DMS114 treated with DMSO at 0.1 percent for 48 hours (cell line): Measurements from ENCODE around the gene AKR1D1.
"Not testable (repeated sequence)": the region's sequence is repeated elsewhere in the genome, so short reads cannot be mapped to it uniquely, and the experiment has no call there.

Experiments
- DNase-seq: peaks from one replicate; lab custom pipeline; 2025; ENCODE audit not compliant: unreplicated experiment; lab: John Stamatoyannopoulos, UW

The AKR1D1 gene

DNA sequence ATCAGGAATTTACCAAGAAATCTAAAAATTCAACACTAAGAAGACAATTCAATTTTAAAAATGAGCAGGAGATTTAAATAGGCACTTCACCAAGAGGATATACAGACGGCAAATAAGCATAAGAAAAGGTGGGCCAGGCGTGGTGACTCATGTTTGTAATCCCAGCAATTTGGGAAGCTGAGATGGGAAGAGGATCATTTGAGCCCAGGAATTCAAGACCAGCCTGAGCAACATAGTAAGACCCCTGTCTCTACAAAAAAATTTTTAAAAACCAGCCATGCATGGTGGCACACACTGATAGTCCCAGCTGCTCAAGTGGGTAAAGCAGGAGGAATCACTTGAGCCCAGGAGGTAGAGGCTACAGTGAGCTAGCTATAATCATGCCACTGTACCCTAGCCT is 3.5 kb upstream of the AKR1D1 start:
- no peak for DNase-seq

DNA sequence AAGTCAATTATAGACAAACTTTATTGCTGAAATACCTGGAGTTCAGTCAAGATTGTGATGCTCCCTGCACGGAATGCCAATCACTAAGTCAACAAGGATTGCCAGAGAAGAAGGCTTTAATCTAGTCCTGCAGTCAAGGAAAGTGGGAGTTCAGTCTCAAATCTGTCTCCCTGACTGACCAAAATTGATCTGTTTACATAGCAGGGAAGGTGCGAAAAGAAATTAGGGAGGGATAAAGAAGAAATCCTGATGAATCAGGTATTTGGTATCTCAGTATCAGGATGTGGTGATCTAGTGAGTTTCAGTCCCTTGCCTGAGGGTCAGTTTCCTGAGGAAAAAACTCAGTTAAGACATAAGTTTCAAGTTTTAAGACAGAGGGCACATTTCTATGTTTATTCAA is 2.1 kb upstream of the AKR1D1 start:
- no peak for DNase-seq

DNA sequence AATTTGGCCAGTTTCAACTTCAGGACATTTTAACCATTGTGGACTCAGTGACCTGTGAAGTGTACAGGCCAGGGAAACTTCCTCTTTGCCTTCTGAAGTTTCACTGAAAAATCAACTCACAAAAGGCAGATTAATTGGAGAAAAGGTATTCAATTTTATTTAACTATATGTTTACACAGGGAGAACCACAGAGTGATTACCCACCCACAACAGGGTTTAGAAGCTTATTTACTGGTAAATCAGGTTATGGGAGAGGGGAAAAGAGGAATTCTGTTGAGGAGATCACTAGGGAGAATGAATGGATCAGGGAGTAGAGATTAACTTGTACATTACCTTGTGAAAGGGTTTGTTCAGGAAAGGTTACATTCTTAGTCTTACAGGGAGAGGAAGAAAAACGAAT is 1.7 kb upstream of the AKR1D1 start:
- DNase-seq: no peak

GRCh38 chr7:138075350-138075749 is 909 bp upstream of the AKR1D1 start:
- no peak for DNase-seq

DNA sequence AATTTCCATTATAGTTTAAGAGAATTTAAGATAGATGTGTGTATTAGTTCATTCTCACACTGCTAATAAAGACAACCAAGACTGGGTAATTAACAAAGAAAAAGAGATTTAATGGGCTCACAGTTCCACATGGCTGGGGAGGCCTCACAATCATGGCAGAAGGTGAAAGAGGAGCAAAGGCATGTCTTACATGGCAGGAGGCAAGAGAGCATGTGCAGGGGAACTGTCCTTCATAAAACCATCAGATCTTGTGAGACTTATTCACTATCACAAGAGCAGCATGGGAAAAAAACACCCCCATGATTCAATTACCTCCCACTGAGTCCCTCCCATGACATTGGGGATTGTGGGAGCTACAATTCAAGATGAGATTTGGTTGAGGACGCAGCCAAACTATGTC is 473 bp upstream of the AKR1D1 start:
- DNase-seq: not testable (repeated sequence)

DNA sequence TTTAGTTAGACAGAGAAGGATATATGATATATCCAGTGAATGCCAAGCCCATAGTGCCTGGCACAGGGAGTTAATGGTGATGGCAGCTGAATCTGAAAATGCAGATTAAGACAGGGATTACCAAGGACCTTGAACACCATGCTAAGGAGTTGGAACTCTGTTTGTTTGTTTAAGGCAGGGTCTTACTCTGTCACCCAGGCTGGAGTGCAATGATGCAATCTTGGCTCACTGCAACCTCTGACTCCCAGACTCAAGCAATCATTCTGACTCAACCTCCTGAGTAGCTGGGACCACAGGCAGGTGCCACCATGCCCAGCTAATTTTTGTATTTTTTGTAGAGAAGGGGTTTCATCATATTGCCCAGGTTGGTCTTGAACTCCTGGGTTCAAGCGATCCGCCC is 1.6 kb downstream of the AKR1D1 start:
- DNase-seq: no peak

GRCh38 chr7:138079137-138079536 is 2.9 kb downstream of the AKR1D1 start:
- DNase-seq: no peak

GRCh38 chr7:138081868-138082267 is 5.6 kb downstream of the AKR1D1 start:
- no peak for DNase-seq

DNA sequence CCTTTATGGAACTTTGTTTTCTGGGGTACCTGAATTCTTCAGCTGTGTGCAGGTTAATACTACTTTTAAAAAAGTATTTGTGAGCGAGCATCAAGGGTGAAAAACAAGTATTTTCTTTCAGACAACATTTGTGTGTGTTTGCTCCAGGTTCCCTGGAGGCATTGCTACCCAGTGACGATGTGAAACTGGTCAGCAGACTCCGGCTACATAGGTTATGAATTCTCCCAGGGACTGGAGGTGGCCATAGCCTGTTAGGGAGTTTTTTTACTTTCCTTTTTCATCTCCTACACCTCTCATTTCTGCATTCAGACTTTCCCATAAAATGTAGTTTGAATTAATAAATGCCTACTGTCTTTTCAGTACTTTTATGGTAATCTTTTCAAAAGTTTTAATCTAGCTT is 7.6 kb downstream of the AKR1D1 start:
- DNase-seq: no peak

GRCh38 chr7:138086563-138087270 is 10.5 kb downstream of the AKR1D1 start:
- no peak for DNase-seq

- DNase-seq: no peak
Measured at GRCh38 chr7:138089080-138089901, 13.0 kb downstream of the AKR1D1 start.

DNA sequence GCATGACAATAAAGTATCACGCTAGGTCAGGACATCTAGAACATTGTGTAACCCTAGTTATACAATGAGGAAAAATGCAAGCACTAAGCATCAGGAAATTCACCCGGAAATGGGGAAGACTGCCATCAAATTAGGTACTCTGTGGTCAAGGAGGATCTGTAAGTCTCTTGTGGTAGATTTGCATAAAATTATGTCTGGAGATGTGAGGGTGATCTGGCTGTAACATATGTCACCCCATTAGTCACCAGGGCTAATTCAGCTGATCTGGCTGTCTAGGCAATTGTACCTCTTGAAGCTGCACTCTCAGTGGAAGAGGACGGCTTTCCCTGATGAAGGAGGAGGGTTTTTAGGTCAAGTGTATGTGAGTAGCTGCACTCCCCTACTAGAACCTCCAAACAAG is 14.8 kb downstream of the AKR1D1 start:
- DNase-seq: no peak

DNA sequence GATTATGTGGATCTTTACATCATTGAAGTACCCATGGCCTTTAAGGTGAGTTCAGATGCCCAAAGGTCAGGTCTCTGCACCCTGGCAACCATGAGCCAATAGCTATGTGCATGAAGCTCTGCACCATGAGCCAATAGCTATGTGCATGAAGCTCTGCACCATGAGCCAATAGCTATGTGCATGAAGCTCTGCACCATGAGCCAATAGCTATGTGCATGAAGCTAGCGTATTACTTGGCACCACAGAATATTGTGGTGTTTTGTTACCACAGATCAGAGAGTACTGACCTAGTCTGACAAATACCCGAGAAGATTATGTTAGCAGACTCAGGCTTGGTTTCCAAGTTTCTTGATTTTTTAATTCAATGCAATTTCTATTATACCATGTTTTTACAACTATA is 15.6 kb downstream of the AKR1D1 start:
- DNase-seq: not testable (repeated sequence)

DNA sequence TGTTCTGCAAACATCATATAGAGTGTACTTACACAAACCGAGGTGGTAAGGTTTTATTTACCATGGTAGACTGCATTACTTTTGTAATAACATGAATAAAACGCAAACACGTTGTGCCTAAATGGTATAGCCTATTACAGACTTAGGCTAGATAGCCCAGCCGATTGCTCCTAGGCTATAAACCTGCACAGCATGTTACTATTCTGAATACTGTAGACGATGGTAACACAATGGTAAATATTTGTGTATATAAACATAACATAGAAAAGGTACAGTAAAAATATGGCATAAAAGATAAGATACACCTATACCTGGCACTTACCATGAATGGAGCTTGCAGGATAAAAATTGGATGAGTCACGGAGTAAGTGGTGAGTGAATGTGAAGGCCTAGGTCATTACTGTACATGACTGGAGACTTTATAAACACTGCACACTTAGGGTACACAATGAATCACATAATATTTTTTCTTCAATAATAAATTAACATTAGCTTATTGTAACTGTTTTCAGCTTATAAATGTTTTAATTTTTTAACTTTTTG is 16.3 kb downstream of the AKR1D1 start:
- no peak for DNase-seq

- DNase-seq: no peak
Measured at GRCh38 chr7:138095972-138096935, 20.0 kb downstream of the AKR1D1 start.

DNA sequence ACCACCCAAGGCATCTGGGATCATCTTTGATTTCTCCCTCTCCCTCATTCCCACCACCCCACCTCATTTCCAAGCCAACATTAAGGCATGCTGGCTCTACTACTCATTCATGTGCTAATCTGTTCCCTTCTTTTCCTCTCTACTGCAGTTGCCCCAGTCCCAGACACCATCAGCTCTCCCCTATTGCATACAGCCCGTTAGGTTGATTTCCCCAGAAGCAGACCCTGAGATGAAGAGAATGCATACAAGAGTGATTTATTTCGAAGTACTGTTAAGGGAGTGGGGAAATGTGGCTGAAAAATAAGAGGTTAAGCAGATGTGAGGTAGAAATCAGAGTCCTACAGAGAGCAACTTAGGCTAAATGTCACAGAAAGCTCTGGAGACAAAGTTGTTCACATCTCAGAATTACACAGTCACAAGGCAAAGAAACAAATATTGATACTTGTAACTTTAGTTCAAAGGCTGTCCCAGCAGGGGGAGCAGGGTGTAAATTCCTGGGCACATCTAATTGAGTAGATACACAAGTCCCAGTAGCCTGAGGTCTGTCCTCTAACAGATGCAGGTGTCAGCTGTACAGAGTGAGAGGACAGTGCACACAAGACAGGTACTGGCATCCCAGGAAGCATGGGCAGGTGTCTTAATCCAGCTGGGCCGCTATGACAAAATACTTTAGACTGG is 20.9 kb downstream of the AKR1D1 start:
- peak; percentile 12 for DNase-seq

DNA sequence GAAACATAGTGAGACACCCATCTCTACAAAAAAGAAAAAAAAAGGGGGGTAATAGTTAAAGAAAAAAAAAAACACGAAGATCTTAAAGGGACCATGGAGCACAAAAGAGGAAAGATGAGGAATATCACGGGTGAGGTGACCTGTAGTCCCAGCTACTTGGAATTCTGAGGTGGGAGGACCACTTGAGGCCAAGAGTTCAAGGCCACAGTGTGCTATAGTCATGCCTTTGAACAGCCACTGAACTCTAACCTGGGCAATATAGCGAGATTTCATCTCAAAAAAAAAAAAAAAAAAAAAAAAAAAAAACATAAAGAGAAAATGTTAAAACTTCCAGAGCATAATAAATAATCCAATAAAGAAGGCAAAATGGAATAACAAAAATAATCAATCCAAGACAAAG is 23.6 kb downstream of the AKR1D1 start:
- no peak for DNase-seq

- DNase-seq: no peak
Measured at GRCh38 chr7:138105221-138105620, 29.0 kb downstream of the AKR1D1 start.

- DNase-seq: no peak
Measured at GRCh38 chr7:138115047-138115446, 38.8 kb downstream of the AKR1D1 start.

DNA sequence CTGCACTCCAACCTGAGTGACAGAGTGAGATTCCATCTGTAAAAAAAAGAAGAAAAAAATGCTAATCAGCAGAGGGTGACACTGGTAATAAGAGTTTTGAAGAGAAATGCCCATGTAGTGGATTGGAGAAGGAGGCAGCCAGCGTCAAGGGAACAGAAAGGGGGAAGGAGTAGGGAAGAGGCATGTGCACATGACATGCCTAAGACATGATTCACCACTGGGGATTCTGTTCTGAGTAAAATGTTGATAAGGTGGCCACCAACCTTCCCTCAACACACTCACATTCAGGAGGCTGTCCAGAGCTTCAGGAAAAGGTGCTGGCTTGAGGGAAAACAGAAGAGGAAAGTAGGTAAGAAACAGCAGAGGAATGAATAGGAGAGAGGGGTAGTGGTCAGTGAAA is 39.9 kb downstream of the AKR1D1 start:
- DNase-seq: no peak

GRCh38 chr7:138116892-138117291 is 40.6 kb downstream of the AKR1D1 start:
- DNase-seq: no peak
